Measurements from ENCODE around the gene DPEP3.

- no peak for TF ChIP-seq EZH2 (IDR thresholded peaks at IDR 0.05)
- TF ChIP-seq, protein P1, sequence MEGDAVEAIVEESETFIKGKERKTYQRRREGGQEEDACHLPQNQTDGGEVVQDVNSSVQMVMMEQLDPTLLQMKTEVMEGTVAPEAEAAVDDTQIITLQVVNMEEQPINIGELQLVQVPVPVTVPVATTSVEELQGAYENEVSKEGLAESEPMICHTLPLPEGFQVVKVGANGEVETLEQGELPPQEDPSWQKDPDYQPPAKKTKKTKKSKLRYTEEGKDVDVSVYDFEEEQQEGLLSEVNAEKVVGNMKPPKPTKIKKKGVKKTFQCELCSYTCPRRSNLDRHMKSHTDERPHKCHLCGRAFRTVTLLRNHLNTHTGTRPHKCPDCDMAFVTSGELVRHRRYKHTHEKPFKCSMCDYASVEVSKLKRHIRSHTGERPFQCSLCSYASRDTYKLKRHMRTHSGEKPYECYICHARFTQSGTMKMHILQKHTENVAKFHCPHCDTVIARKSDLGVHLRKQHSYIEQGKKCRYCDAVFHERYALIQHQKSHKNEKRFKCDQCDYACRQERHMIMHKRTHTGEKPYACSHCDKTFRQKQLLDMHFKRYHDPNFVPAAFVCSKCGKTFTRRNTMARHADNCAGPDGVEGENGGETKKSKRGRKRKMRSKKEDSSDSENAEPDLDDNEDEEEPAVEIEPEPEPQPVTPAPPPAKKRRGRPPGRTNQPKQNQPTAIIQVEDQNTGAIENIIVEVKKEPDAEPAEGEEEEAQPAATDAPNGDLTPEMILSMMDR (IDR thresholded peaks at IDR 0.05) = no peak
Measured at GRCh38 chr16:67967183-67967957, 12.9 kb downstream of the DPEP3 start.

Measured in neural progenitor cell (in vitro differentiated cells).